Osteoblast (primary cell): ENCODE results near the gene TREH. TPM values are rescaled to one million over a fixed set of nuclear protein-coding genes. Genes with fewer than 3 reads are reported as not detected.

Experiments
- DNase-seq: peaks from one replicate; pipeline ENCODE4 v3.0.0; 2011; ENCODE audit warnings: low spot score, mixed read lengths; ENCODE audit not compliant: insufficient read length; ENCODE audit errors: missing footprints
- H2AFZ ChIP-seq: 2 replicates; pipeline ENCODE4 v1.6.0; 2011; ENCODE audit warnings: mild to moderate bottlenecking, low read length
- H3K27ac ChIP-seq: 2 replicates; pipeline ENCODE4 v1.5.1; 2011; ENCODE audit warnings: mild to moderate bottlenecking, low read depth, low read length, moderate library complexity
- H3K27me3 ChIP-seq: 2 replicates; pipeline ENCODE4 v1.6.0; 2012; ENCODE audit warnings: mild to moderate bottlenecking, control low read depth, inconsistent platforms, low read length, moderate library complexity; ENCODE audit not compliant: insufficient read depth
- H3K36me3 ChIP-seq: 2 replicates; pipeline ENCODE4 v1.5.1; 2011; ENCODE audit warnings: mild to moderate bottlenecking, low read length, control low read depth, moderate library complexity; ENCODE audit not compliant: insufficient read depth
- H3K4me1 ChIP-seq: 2 replicates; pipeline ENCODE4 v1.5.1; 2011; ENCODE audit warnings: mild to moderate bottlenecking, low read length, control low read depth, moderate library complexity; ENCODE audit not compliant: insufficient read depth
- H3K4me2 ChIP-seq: 2 replicates; pipeline ENCODE4 v1.6.0; 2011; ENCODE audit warnings: mild to moderate bottlenecking, low read length; ENCODE audit not compliant: insufficient read depth
- H3K4me3 ChIP-seq: fragments of 200-600 bp; sonication (generic); 3 replicates; pipeline ENCODE4 v1.5.1; 2012; ENCODE audit warnings: mild to moderate bottlenecking, low read length, inconsistent platforms; ENCODE audit not compliant: insufficient read depth
- H3K79me2 ChIP-seq: 2 replicates; pipeline ENCODE4 v1.6.0; 2012; ENCODE audit warnings: mild to moderate bottlenecking, low read length, control low read depth, inconsistent platforms; ENCODE audit not compliant: insufficient read depth
- H3K9me3 ChIP-seq: 2 replicates; pipeline ENCODE4 v1.5.1; 2011; ENCODE audit warnings: low read depth, low read length, control low read depth
- H4K20me1 ChIP-seq: 2 replicates; pipeline ENCODE4 v1.6.0; 2012; ENCODE audit warnings: mild to moderate bottlenecking, low read length, control low read depth; ENCODE audit not compliant: insufficient read depth
- total RNA-seq: library from RNA; depleted of rRNA; stranded (reverse); fragments of >200 nt; gene quantifications from 2 replicates; pipeline ENCODE4 v1.2.3, GENCODE V29; 2012
- TF ChIP-seq, protein P1 (sequence below): IDR thresholded peaks from 2 replicates; pipeline ENCODE4 v1.5.1; 2011; ENCODE audit warnings: mild to moderate bottlenecking, low read depth, low read length, moderate library complexity; ENCODE audit errors: extremely low read depth

The TREH gene
- total RNA-seq, 1 donor = not detected

- TF ChIP-seq, protein P1, sequence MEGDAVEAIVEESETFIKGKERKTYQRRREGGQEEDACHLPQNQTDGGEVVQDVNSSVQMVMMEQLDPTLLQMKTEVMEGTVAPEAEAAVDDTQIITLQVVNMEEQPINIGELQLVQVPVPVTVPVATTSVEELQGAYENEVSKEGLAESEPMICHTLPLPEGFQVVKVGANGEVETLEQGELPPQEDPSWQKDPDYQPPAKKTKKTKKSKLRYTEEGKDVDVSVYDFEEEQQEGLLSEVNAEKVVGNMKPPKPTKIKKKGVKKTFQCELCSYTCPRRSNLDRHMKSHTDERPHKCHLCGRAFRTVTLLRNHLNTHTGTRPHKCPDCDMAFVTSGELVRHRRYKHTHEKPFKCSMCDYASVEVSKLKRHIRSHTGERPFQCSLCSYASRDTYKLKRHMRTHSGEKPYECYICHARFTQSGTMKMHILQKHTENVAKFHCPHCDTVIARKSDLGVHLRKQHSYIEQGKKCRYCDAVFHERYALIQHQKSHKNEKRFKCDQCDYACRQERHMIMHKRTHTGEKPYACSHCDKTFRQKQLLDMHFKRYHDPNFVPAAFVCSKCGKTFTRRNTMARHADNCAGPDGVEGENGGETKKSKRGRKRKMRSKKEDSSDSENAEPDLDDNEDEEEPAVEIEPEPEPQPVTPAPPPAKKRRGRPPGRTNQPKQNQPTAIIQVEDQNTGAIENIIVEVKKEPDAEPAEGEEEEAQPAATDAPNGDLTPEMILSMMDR = no peak
- no peaks in the 10 kb centered on the region for H3K79me2 ChIP-seq
- H3K36me3 ChIP-seq = no peaks in the 10 kb centered on the region
- no peaks in the 10 kb centered on the region for H3K9me3 ChIP-seq
- H4K20me1 ChIP-seq = no peaks in the 10 kb centered on the region
- no peaks in the 10 kb centered on the region for H3K4me1 ChIP-seq
- H3K27me3 ChIP-seq = peaks cover 12% of the 10 kb centered on the region
- H3K27ac ChIP-seq = no peak overlapping the region
- H3K4me3 ChIP-seq = no peak overlapping the region
- H3K4me2 ChIP-seq = no peak overlapping the region
- DNase-seq = no peak
- no peak overlapping the region for H2AFZ ChIP-seq
Observed at GRCh38 chr11:118705791-118706545, 26.5 kb upstream of the TREH start.

- H3K4me3 ChIP-seq = no peak overlapping the region
- no peaks in the 10 kb centered on the region for H3K36me3 ChIP-seq
- H3K27me3 ChIP-seq = peaks cover 12% of the 10 kb centered on the region
- no peak overlapping the region for H3K4me2 ChIP-seq
- H3K79me2 ChIP-seq = no peaks in the 10 kb centered on the region
- H3K27ac ChIP-seq = no peak overlapping the region
- H2AFZ ChIP-seq = no peak overlapping the region
- no peaks in the 10 kb centered on the region for H3K4me1 ChIP-seq
- TF ChIP-seq, protein P1 = no peak
- no peak for DNase-seq
- H3K9me3 ChIP-seq = no peaks in the 10 kb centered on the region
- H4K20me1 ChIP-seq = no peaks in the 10 kb centered on the region
Observed at GRCh38 chr11:118705111-118705741, 25.8 kb upstream of the TREH start.

DNA sequence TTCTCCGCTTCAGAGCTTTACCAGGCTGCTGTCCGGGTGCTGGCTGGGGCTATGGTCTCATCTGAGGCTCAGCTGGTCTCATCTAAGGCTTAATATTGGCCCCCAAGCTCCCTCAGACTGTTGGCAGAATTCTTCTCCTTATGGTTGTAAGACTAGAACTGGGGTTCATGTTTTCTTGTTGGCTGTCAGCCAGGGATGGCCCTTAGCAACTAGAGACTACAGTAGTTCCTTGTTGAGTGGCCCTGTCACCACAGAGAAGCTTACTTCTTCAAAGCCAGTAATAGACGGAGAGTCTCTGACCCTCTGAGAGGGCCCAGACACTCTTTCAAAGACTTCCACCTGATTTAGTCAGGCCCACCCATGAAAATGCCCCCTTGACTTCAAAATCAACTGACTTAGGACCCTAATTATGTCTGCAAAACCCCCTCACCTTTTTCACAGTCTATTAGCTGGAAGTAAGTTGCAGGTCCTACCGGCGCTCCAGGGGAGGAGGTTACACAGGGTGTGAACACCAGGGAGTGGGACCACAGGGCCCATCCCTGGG lies 24.2 kb upstream of the TREH start:
- TF ChIP-seq, protein P1 = no peak
- no peak overlapping the region for H2AFZ ChIP-seq
- DNase-seq = no peak
- H3K27me3 ChIP-seq = peaks cover 7% of the 10 kb centered on the region
- no peak overlapping the region for H3K4me3 ChIP-seq
- H4K20me1 ChIP-seq = no peaks in the 10 kb centered on the region
- no peak overlapping the region for H3K27ac ChIP-seq
- no peaks in the 10 kb centered on the region for H3K9me3 ChIP-seq
- no peaks in the 10 kb centered on the region for H3K36me3 ChIP-seq
- H3K4me2 ChIP-seq = no peak overlapping the region
- no peaks in the 10 kb centered on the region for H3K79me2 ChIP-seq
- no peaks in the 10 kb centered on the region for H3K4me1 ChIP-seq

DNA sequence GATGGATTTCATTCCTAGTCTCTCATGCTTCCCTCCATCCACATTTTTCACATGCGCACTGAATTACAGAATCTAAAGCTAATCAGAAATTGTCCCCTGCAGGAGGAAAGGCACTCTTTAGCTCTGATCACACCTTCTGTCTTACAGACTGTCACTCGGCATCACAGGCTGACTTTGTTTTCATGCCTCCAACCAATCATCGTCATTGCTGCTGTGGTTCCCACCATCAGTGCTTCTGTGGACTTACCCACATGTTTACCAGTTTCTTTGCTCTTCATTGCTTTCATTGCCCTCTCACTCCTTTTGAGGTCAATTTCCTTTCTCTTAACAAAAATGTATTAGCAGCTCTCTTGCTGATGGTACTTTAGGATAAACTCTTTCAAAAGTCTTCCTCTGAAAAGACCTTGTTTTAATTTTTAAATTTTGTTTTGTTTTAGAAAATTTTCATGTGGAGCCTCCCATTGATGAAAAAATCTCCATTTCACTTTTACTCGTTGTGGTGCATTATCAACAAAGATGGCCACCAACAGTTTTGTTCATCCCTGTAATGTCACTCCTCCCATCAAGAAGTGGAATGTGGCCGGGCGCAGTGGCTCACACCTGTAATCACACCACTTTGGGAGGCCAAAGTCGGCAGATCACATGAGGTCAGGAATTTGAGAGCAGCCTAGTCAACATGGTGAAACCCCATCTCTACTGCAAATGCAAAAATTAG lies 20.2 kb upstream of the TREH start:
- no peak overlapping the region for H3K4me3 ChIP-seq
- H3K4me2 ChIP-seq = no peak overlapping the region
- H2AFZ ChIP-seq = no peak overlapping the region
- no peak overlapping the region for H3K27ac ChIP-seq
- TF ChIP-seq, protein P1 = no peak
- no peaks in the 10 kb centered on the region for H3K79me2 ChIP-seq
- DNase-seq = no peak
- H4K20me1 ChIP-seq = no peaks in the 10 kb centered on the region
- no peaks in the 10 kb centered on the region for H3K36me3 ChIP-seq
- no peaks in the 10 kb centered on the region for H3K9me3 ChIP-seq
- H3K4me1 ChIP-seq = no peaks in the 10 kb centered on the region
- H3K27me3 ChIP-seq = no peaks in the 10 kb centered on the region
